Nephron (organoid): ENCODE results near the gene PHTF2.
A peak's percentile ranks its signal among the peaks of the same experiment; 100 is the strongest.

Source experiments
- H3K27ac Mint-ChIP-seq, 3 experiments: 2 replicates each; pipeline ENCODE4 v1.8.0; 2020; ENCODE audit warnings: mixed read lengths in 3 of 3, mild to moderate bottlenecking in 2 of 3, moderate library complexity in 1 of 3
- H3K27me3 Mint-ChIP-seq: 2 replicates; pipeline ENCODE4 v1.8.0; 2021; ENCODE audit warnings: low read depth, mild to moderate bottlenecking, moderate library complexity, mixed read lengths
- H3K36me3 Mint-ChIP-seq: 2 replicates; pipeline ENCODE4 v1.8.0; 2020; ENCODE audit warnings: low read depth, mixed read lengths
- H3K4me1 Mint-ChIP-seq: 2 replicates; pipeline ENCODE4 v1.8.0; 2020; ENCODE audit warnings: mixed read lengths
- H3K4me3 Mint-ChIP-seq, 3 experiments: 2 replicates each; pipeline ENCODE4 v1.8.0; 2020; ENCODE audit warnings: mild to moderate bottlenecking in 3 of 3, mixed read lengths in 3 of 3, moderate library complexity in 2 of 3
- H3K9me3 Mint-ChIP-seq: 2 replicates; pipeline ENCODE4 v1.8.0; 2020; ENCODE audit warnings: mixed read lengths
- CTCF ChIP-seq, 3 experiments: fragments of 200-600 bp; sonication (generic); IDR thresholded peaks; one replicate each; pipeline ENCODE4 v1.5.0; 2021; ENCODE audit warnings: antibody characterized with exemption in 3 of 3; ENCODE audit not compliant: unreplicated experiment in 3 of 3

Gene PHTF2

GRCh38 chr7:77796109-77796508 lies 2.5 kb upstream of the PHTF2 start:
- H3K27ac Mint-ChIP-seq, result peak overlapping the region in 2 of 3 experiments; percentile 23 to 58
- peak overlapping the region; percentile 91 to 94 (median 93) for H3K4me3 Mint-ChIP-seq
- TF ChIP-seq CTCF (IDR thresholded peaks at IDR 0.05; ENCODE audit: unreplicated experiment in 3 of 3), result no peak
- peaks cover 12% of the 10 kb centered on the region for H3K36me3 Mint-ChIP-seq
- H3K27me3 Mint-ChIP-seq, result no peaks in the 10 kb centered on the region
- H3K9me3 Mint-ChIP-seq, result no peaks in the 10 kb centered on the region
- H3K4me1 Mint-ChIP-seq, result peaks cover 35% of the 10 kb centered on the region

GRCh38 chr7:77796960-77797359 lies 1.6 kb upstream of the PHTF2 start:
- H3K27ac Mint-ChIP-seq, result peak overlapping the region; percentile 88 to 93 (median 90)
- TF ChIP-seq CTCF (IDR thresholded peaks at IDR 0.05; ENCODE audit: unreplicated experiment in 3 of 3), result no peak
- peaks cover 35% of the 10 kb centered on the region for H3K4me1 Mint-ChIP-seq
- H3K9me3 Mint-ChIP-seq, result no peaks in the 10 kb centered on the region
- H3K27me3 Mint-ChIP-seq, result no peaks in the 10 kb centered on the region
- H3K36me3 Mint-ChIP-seq, result peaks cover 12% of the 10 kb centered on the region
- peak overlapping the region; percentile 91 to 94 (median 93) for H3K4me3 Mint-ChIP-seq

- H3K9me3 Mint-ChIP-seq, result no peaks in the 10 kb centered on the region
- H3K27ac Mint-ChIP-seq, result peak overlapping the region; percentile 88 to 93 (median 90)
- H3K4me3 Mint-ChIP-seq, result peak overlapping the region; percentile 91 to 94 (median 93)
- TF ChIP-seq CTCF (IDR thresholded peaks at IDR 0.05; ENCODE audit: unreplicated experiment in 3 of 3), result no peak
- no peaks in the 10 kb centered on the region for H3K27me3 Mint-ChIP-seq
- peaks cover 35% of the 10 kb centered on the region for H3K4me1 Mint-ChIP-seq
- H3K36me3 Mint-ChIP-seq, result peaks cover 14% of the 10 kb centered on the region
These were observed 709 bp upstream of the PHTF2 start for GRCh38 chr7:77797734-77798393.

GRCh38 chr7:77799078-77799964 lies 748 bp downstream of the PHTF2 start:
- H3K4me3 Mint-ChIP-seq, result peak overlapping the region; percentile 91 to 94 (median 93)
- H3K4me1 Mint-ChIP-seq, result peaks cover 29% of the 10 kb centered on the region
- H3K27me3 Mint-ChIP-seq, result no peaks in the 10 kb centered on the region
- H3K36me3 Mint-ChIP-seq, result peaks cover 20% of the 10 kb centered on the region
- TF ChIP-seq CTCF (IDR thresholded peaks at IDR 0.05; ENCODE audit: unreplicated experiment in 3 of 3), result peak in 2 of 3 experiments; percentile 0 to 40
- peak overlapping the region; percentile 88 to 93 (median 90) for H3K27ac Mint-ChIP-seq
- peaks cover 6% of the 10 kb centered on the region for H3K9me3 Mint-ChIP-seq

GRCh38 chr7:77800158-77800557 lies 1.6 kb downstream of the PHTF2 start:
- H3K36me3 Mint-ChIP-seq, result peaks cover 22% of the 10 kb centered on the region
- H3K27ac Mint-ChIP-seq, result peak overlapping the region; percentile 88 to 93 (median 90)
- H3K9me3 Mint-ChIP-seq, result peaks cover 12% of the 10 kb centered on the region
- peaks cover 29% of the 10 kb centered on the region for H3K4me1 Mint-ChIP-seq
- H3K27me3 Mint-ChIP-seq, result no peaks in the 10 kb centered on the region
- peak overlapping the region; percentile 91 to 94 (median 93) for H3K4me3 Mint-ChIP-seq
- TF ChIP-seq CTCF (IDR thresholded peaks at IDR 0.05; ENCODE audit: unreplicated experiment in 3 of 3), result no peak
